ENCODE measurements around the gene CCK. TPM values are rescaled to one million over a fixed set of nuclear protein-coding genes. Genes with fewer than 3 reads are reported as not detected.
A peak's percentile ranks its signal among the peaks of the same experiment; 100 is the strongest.

Gene CCK
- total RNA-seq, 1 donor from 2014 or later, result 0.42 TPM

- Histone ChIP-seq H3K36me3 (ENCODE audit: control insufficient read depth, insufficient read depth, low read length) (no peaks in the 10 kb centered on the region), H3K27me3 (ENCODE audit: control insufficient read depth, insufficient read depth, low read length) (peaks cover 2% of the 10 kb centered on the region), H3K4me3 (ENCODE audit: low read depth, low read length) (no peak overlapping the region)
- TF ChIP-seq CTCF (IDR thresholded peaks at IDR 0.05; ENCODE audit: insufficient read depth, low read length, poor library complexity, severe bottlenecking), result no peak
- no peak for DNase-seq (ENCODE audit: low read depth)
Measured at GRCh38 chr3:42257007-42257406, 9.0 kb downstream of the CCK start.

GRCh38 chr3:42256135-42256819, 9.7 kb downstream of the CCK start:
- Histone ChIP-seq H3K4me3 (ENCODE audit: low read depth, low read length) (no peak overlapping the region), H3K27me3 (ENCODE audit: control insufficient read depth, insufficient read depth, low read length) (no peaks in the 10 kb centered on the region), H3K36me3 (ENCODE audit: control insufficient read depth, insufficient read depth, low read length) (no peaks in the 10 kb centered on the region)
- no peak for DNase-seq (ENCODE audit: low read depth)
- no peak for TF ChIP-seq CTCF (IDR thresholded peaks at IDR 0.05; ENCODE audit: insufficient read depth, low read length, poor library complexity, severe bottlenecking)

- TF ChIP-seq CTCF (IDR thresholded peaks at IDR 0.05; ENCODE audit: insufficient read depth, low read length, poor library complexity, severe bottlenecking), result no peak
- DNase-seq (ENCODE audit: low read depth), result no peak
- H3K36me3 ChIP-seq (ENCODE audit: control insufficient read depth, insufficient read depth, low read length), result no peaks in the 10 kb centered on the region
Measured at GRCh38 chr3:42254566-42254965, 11.4 kb downstream of the CCK start.

GRCh38 chr3:42250761-42251160, 15.2 kb downstream of the CCK start:
- TF ChIP-seq CTCF (IDR thresholded peaks at IDR 0.05; ENCODE audit: insufficient read depth, low read length, poor library complexity, severe bottlenecking), result no peak
- H3K36me3 ChIP-seq (ENCODE audit: control insufficient read depth, insufficient read depth, low read length), result no peaks in the 10 kb centered on the region
- H3K27me3 ChIP-seq (ENCODE audit: control insufficient read depth, insufficient read depth, low read length), result peaks cover 6% of the 10 kb centered on the region
- no peak for DNase-seq (ENCODE audit: low read depth)
- H3K4me3 ChIP-seq (ENCODE audit: low read depth, low read length), result no peak overlapping the region

More at GRCh38 chr3:42254566-42254965, 11.4 kb downstream of the CCK start:
- Histone ChIP-seq H3K27me3 (ENCODE audit: control insufficient read depth, insufficient read depth, low read length) (no peaks in the 10 kb centered on the region), H3K4me3 (ENCODE audit: low read depth, low read length) (no peak overlapping the region)

GRCh38 chr3:42247576-42248027, 18.4 kb downstream of the CCK start:
- H3K4me3 ChIP-seq (ENCODE audit: low read depth, low read length), result no peak overlapping the region
- no peak for DNase-seq (ENCODE audit: low read depth)
- TF ChIP-seq CTCF (IDR thresholded peaks at IDR 0.05; ENCODE audit: insufficient read depth, low read length, poor library complexity, severe bottlenecking), result peak; percentile 75
- H3K36me3 ChIP-seq (ENCODE audit: control insufficient read depth, insufficient read depth, low read length), result no peaks in the 10 kb centered on the region
- H3K27me3 ChIP-seq (ENCODE audit: control insufficient read depth, insufficient read depth, low read length), result peaks cover 6% of the 10 kb centered on the region

GRCh38 chr3:42246091-42246490, 19.9 kb downstream of the CCK start:
- H3K4me3 ChIP-seq (ENCODE audit: low read depth, low read length), result no peak overlapping the region
- no peak for DNase-seq (ENCODE audit: low read depth)
- peaks cover 6% of the 10 kb centered on the region for H3K27me3 ChIP-seq (ENCODE audit: control insufficient read depth, insufficient read depth, low read length)
- no peak for TF ChIP-seq CTCF (IDR thresholded peaks at IDR 0.05; ENCODE audit: insufficient read depth, low read length, poor library complexity, severe bottlenecking)
- H3K36me3 ChIP-seq (ENCODE audit: control insufficient read depth, insufficient read depth, low read length), result no peaks in the 10 kb centered on the region
